AG04450 (cell line): Measurements from ENCODE around the gene PTPRJ. TPM values are rescaled to one million over a fixed set of nuclear protein-coding genes. Genes with fewer than 3 reads are reported as not detected.

Source experiments
- CTCF ChIA-PET: fragments of 300-600, 350-600 bp; formaldehyde crosslinking; extraction: SDS; loops from one replicate; lab custom pipeline; 2022; ENCODE audit warnings: antibody characterized with exemption, inconsistent platforms; lab: Charles Lee
- POLR2A ChIA-PET: fragments of 350-600 bp; formaldehyde crosslinking; extraction: SDS; loops from one replicate; lab custom pipeline; 2021; ENCODE audit warnings: antibody characterized with exemption, inconsistent platforms; lab: Yijun Ruan, JAX
- DNase-seq: peaks from one replicate; pipeline ENCODE4 v3.0.0-alpha.2; 2011; ENCODE audit warnings: low read depth, low spot score
- H3K27ac ChIP-seq: one replicate; pipeline ENCODE4 v1.5.1; 2012; ENCODE audit warnings: low read depth, low read length, control low read depth
- H3K27me3 ChIP-seq: one replicate; pipeline ENCODE4 v1.6.0; 2012; ENCODE audit warnings: low read length; ENCODE audit not compliant: control insufficient read depth, insufficient read depth
- H3K4me3 ChIP-seq: 2 replicates; pipeline ENCODE4 v1.5.1; 2011; ENCODE audit warnings: mild to moderate bottlenecking, low read depth, low read length, control low read depth
- H3K9me3 ChIP-seq: 2 replicates; pipeline ENCODE4 v1.5.1; 2012; ENCODE audit warnings: low read length; ENCODE audit not compliant: control insufficient read depth, insufficient read depth
- CTCF ChIP-seq: IDR thresholded peaks from 2 replicates; pipeline ENCODE4 v1.5.1; 2011; ENCODE audit warnings: low read depth, low read length, control low read depth, inconsistent platforms
- polyA plus RNA-seq: library from polyadenylated mRNA; depleted of rRNA; stranded (reverse); fragments of >200 nt; gene quantifications from 2 replicates; pipeline ENCODE4 v1.2.3, GENCODE V29; 2011

The PTPRJ gene
- polyA plus RNA-seq, 1 experiment: 5.2 TPM

GRCh38 chr11:48078689-48079088 lies 98.3 kb downstream of the PTPRJ start:
- Histone ChIP-seq H3K27me3 (no peaks in the 10 kb centered on the region), H3K4me3 (no peak overlapping the region), H3K9me3 (no peaks in the 10 kb centered on the region), H3K27ac (no peak overlapping the region)
- no peak for TF ChIP-seq CTCF
- POLR2A ChIA-PET: interaction anchor here (0.8 kb wide), 1 partner anchor 15 kb away, joined by 3 read pairs; no protein-coding TSS in a partner anchor
- CTCF ChIA-PET: no interaction called here
- no peak for DNase-seq

- H3K9me3 ChIP-seq: no peaks in the 10 kb centered on the region
- no peak overlapping the region for H3K27ac ChIP-seq
- no peak overlapping the region for H3K4me3 ChIP-seq
- ChIA-PET CTCF (no interaction called here), POLR2A (interaction anchor here (0.8 kb wide), 1 partner anchor 16 kb away, joined by 3 read pairs; no protein-coding TSS in a partner anchor)
- no peaks in the 10 kb centered on the region for H3K27me3 ChIP-seq
- no peak for TF ChIP-seq CTCF
- no peak for DNase-seq
Measured at GRCh38 chr11:48079596-48079995, 99.2 kb downstream of the PTPRJ start.

- no peaks in the 10 kb centered on the region for H3K9me3 ChIP-seq
Measured at GRCh38 chr11:48080301-48080861, 100.0 kb downstream of the PTPRJ start.

GRCh38 chr11:48081151-48082010 lies 101.0 kb downstream of the PTPRJ start:
- ChIA-PET CTCF (interaction anchor here (0.6 kb wide), 1 partner anchor 28 kb away, joined by 4 read pairs; no protein-coding TSS in a partner anchor), POLR2A (no interaction called here)
- H3K4me3 ChIP-seq: no peak overlapping the region
- H3K27ac ChIP-seq: peak overlapping the region; percentile 47
- H3K9me3 ChIP-seq: no peaks in the 10 kb centered on the region
- no peak for DNase-seq
- no peak for TF ChIP-seq CTCF
- H3K27me3 ChIP-seq: no peaks in the 10 kb centered on the region

More at GRCh38 chr11:48080301-48080861, 100.0 kb downstream of the PTPRJ start:
- TF ChIP-seq CTCF: no peak
- Histone ChIP-seq H3K4me3 (no peak overlapping the region), H3K27me3 (no peaks in the 10 kb centered on the region), H3K27ac (no peak overlapping the region)
- no peak for DNase-seq
- CTCF ChIA-PET: interaction anchor here (0.8 kb wide), 1 partner anchor 30 kb away, joined by 3 read pairs; no protein-coding TSS in a partner anchor
- POLR2A ChIA-PET: no interaction called here

- DNase-seq: no peak
- no peak overlapping the region for H3K27ac ChIP-seq
- H3K4me3 ChIP-seq: no peak overlapping the region
- H3K27me3 ChIP-seq: no peaks in the 10 kb centered on the region
- CTCF ChIA-PET: interaction anchor here (1.1 kb wide), 1 partner anchor 26 kb away, joined by 3 read pairs; no protein-coding TSS in a partner anchor
- no peak for TF ChIP-seq CTCF
- POLR2A ChIA-PET: no interaction called here
- no peaks in the 10 kb centered on the region for H3K9me3 ChIP-seq
Measured at GRCh38 chr11:48082771-48083170, 102.4 kb downstream of the PTPRJ start.
